HepG2 (cell line): ENCODE data around the gene PGGT1B. TPM values are rescaled to one million over a fixed set of nuclear protein-coding genes. Genes with fewer than 3 reads are reported as not detected.

Experiments
- ATF2 ChIP-seq: sonication (generic); formaldehyde crosslinking; IDR thresholded peaks from 2 replicates; pipeline ENCODE4 v1.4.0; 2020; ENCODE audit warnings: missing genetic modification reagents
- ATF6 ChIP-seq: sonication (generic); formaldehyde crosslinking; conservative IDR thresholded peaks from 2 replicates; pipeline ENCODE4 v1.4.0; 2020; ENCODE audit warnings: missing genetic modification reagents
- BATF2 ChIP-seq: sonication (generic); formaldehyde crosslinking; IDR thresholded peaks from 2 replicates; pipeline ENCODE4 v1.8.0; 2022; ENCODE audit warnings: mild to moderate bottlenecking, missing genetic modification reagents, moderate library complexity
- CSRNP1 ChIP-seq: sonication (generic); formaldehyde crosslinking; IDR thresholded peaks from 2 replicates; pipeline ENCODE4 v1.8.1; 2023; ENCODE audit warnings: mild to moderate bottlenecking, missing genetic modification reagents
- EEA1 ChIP-seq: sonication (generic); formaldehyde crosslinking; IDR thresholded peaks from 2 replicates; pipeline ENCODE4 v1.5.1; 2020; ENCODE audit warnings: mild to moderate bottlenecking, missing genetic modification reagents, borderline replicate concordance
- NONO ChIP-seq, 2 experiments: fragments of 450-650 bp in 1 of 2; sonication (generic) in 1 of 2; formaldehyde crosslinking in 1 of 2; IDR thresholded peaks in 1 of 2; conservative IDR thresholded peaks in 1 of 2; 2 replicates each; pipeline versions ENCODE4 v1.6.1 to v1.8.0; 2017 to 2022; ENCODE audit warnings: mild to moderate bottlenecking in 1 of 2, missing genetic modification reagents in 1 of 2, moderate library complexity in 1 of 2
- RELA ChIP-seq: sonication (generic); formaldehyde crosslinking; IDR thresholded peaks from 2 replicates; pipeline ENCODE4 v1.4.0; 2020; ENCODE audit warnings: missing genetic modification reagents
- SALL2 ChIP-seq: sonication (generic); formaldehyde crosslinking; IDR thresholded peaks from 2 replicates; pipeline ENCODE4 v1.8.1; 2023; ENCODE audit warnings: mild to moderate bottlenecking, missing genetic modification reagents, inconsistent platforms
- TMF1 ChIP-seq: sonication (generic); formaldehyde crosslinking; IDR thresholded peaks from 2 replicates; pipeline ENCODE4 v1.8.1; 2022; ENCODE audit warnings: low read depth, missing genetic modification reagents
- ZFP36L1 ChIP-seq: sonication (generic); formaldehyde crosslinking; IDR thresholded peaks from 2 replicates; pipeline ENCODE4 v1.8.0; 2022; ENCODE audit warnings: mild to moderate bottlenecking, missing genetic modification reagents, moderate library complexity
- ZNF142 ChIP-seq: sonication (generic); formaldehyde crosslinking; IDR thresholded peaks from 2 replicates; pipeline ENCODE4 v1.4.0; 2020; ENCODE audit warnings: missing genetic modification reagents
- ZNF512 ChIP-seq: sonication (generic); formaldehyde crosslinking; IDR thresholded peaks from 2 replicates; pipeline ENCODE4 v1.4.0; 2020; ENCODE audit warnings: mild to moderate bottlenecking, missing genetic modification reagents
- ZNF589 ChIP-seq: sonication (generic); formaldehyde crosslinking; conservative IDR thresholded peaks from 2 replicates; pipeline ENCODE4 v1.8.0; 2022; ENCODE audit warnings: mild to moderate bottlenecking, moderate library complexity, missing genetic modification reagents
- ZNF598 ChIP-seq: sonication (generic); formaldehyde crosslinking; IDR thresholded peaks from 2 replicates; pipeline ENCODE4 v1.5.1; 2020; ENCODE audit warnings: mild to moderate bottlenecking, missing genetic modification reagents, borderline replicate concordance
- polyA plus RNA-seq, 8 experiments: library from polyadenylated mRNA; depleted of rRNA in 3 of 8; stranded (reverse) in 7 of 8; unstranded in 1 of 8; fragments of >200 nt; fragmentation: Illumina TruSeq in 4 of 8; extraction: Trizol in 4 of 8; gene quantifications; 2 replicates each; pipeline versions ENCODE4 v1.2.1 to v1.2.3, GENCODE V29; 2011 to 2016; ENCODE audit warnings: low read depth in 4 of 8, missing spikeins in 1 of 8, mixed read lengths in 1 of 8; ENCODE audit not compliant: insufficient read depth in 1 of 8
- total RNA-seq, 5 experiments: library from RNA; depleted of rRNA; stranded (reverse); fragments of >200 nt; fragmentation: Illumina TruSeq; extraction: Trizol; gene quantifications; 2 replicates each; pipeline ENCODE4 v1.2.3, GENCODE V29; 2016; ENCODE audit warnings: low read depth in 1 of 5

The PGGT1B gene
- total and polyA plus RNA-seq, 2 of the 13 experiments (the other 11 are each of a cell fraction or from before 2014, with no cell fraction given) = 2.4 to 42.7 TPM

- no peak for TF ChIP-seq NONO (IDR thresholded peaks at IDR 0.05)
- no peak for TF ChIP-seq NONO (CRISPR knock-in tag; conservative IDR thresholded peaks at IDR 0.05)
- TF ChIP-seq SALL2 = peak; percentile 29; the same call in 1 of the 2 replicates
- no peak for TF ChIP-seq ATF6
- TF ChIP-seq ZFP36L1 (CRISPR knock-in tag) = no peak
- 0 out of 2 replicates have a peak, but pooled peaks have one; percentile 90 for TF ChIP-seq CSRNP1 (CRISPR knock-in tag)
- TF ChIP-seq ZNF512 (CRISPR knock-in tag) = no peak
- TF ChIP-seq ZNF142 (CRISPR knock-in tag) = no peak
- peak; percentile 56; the same call in 1 of the 2 replicates for TF ChIP-seq TMF1 (CRISPR knock-in tag)
- no peak for TF ChIP-seq ZNF589 (CRISPR knock-in tag)
- TF ChIP-seq RELA (CRISPR knock-in tag) = no peak
- TF ChIP-seq ATF2 (CRISPR knock-in tag) = no peak
- no peak for TF ChIP-seq EEA1
- no peak for TF ChIP-seq BATF2 (CRISPR knock-in tag)
- no peak for TF ChIP-seq ZNF598 (CRISPR knock-in tag)
Observed at GRCh38 chr5:115169487-115170133, 93.1 kb downstream of the PGGT1B start, which contains the start of gene TRIM36 (continued).
